ENCODE data around the gene TMEM97.
"Not testable (repeated sequence)": the region's sequence is repeated elsewhere in the genome, so short reads cannot be mapped to it uniquely, and the experiment has no call there.

Gene TMEM97

GRCh38 chr17:28338769-28339212 is 19.8 kb downstream of the TMEM97 start:
- not testable (repeated sequence) for DNase-seq

GRCh38 chr17:28339431-28339830 is 20.4 kb downstream of the TMEM97 start:
- no peak for DNase-seq

GRCh38 chr17:28340374-28340773 is 21.4 kb downstream of the TMEM97 start:
- no peak for DNase-seq

GRCh38 chr17:28341516-28341915 is 22.5 kb downstream of the TMEM97 start:
- DNase-seq, result no peak

- no peak for DNase-seq
These were observed 23.3 kb downstream of the TMEM97 start for GRCh38 chr17:28342313-28342712.

GRCh38 chr17:28343491-28343932 is 24.5 kb downstream of the TMEM97 start:
- no peak for DNase-seq

- DNase-seq, result no peak
These were observed 25.0 kb downstream of the TMEM97 start for GRCh38 chr17:28344011-28344410.

GRCh38 chr17:28344435-28344901 is 25.5 kb downstream of the TMEM97 start:
- no peak for DNase-seq

GRCh38 chr17:28345419-28346198 is 26.6 kb downstream of the TMEM97 start:
- DNase-seq, result no peak

GRCh38 chr17:28346199-28346580 is 27.2 kb downstream of the TMEM97 start:
- DNase-seq, result no peak

GRCh38 chr17:28346746-28347246 is 27.8 kb downstream of the TMEM97 start:
- DNase-seq, result peak in 1 of 2 experiments; percentile 16

GRCh38 chr17:28347261-28347891 is 28.4 kb downstream of the TMEM97 start:
- no peak for DNase-seq

- no peak for DNase-seq
These were observed 30.0 kb downstream of the TMEM97 start for GRCh38 chr17:28348979-28349378.

GRCh38 chr17:28350271-28350670 is 31.3 kb downstream of the TMEM97 start:
- no peak for DNase-seq

- peak; percentile 94 for DNase-seq
These were observed 38.3 kb downstream of the TMEM97 start, which contains the start of gene POLDIP2 for GRCh38 chr17:28357061-28357900. POLDIP2 (minus strand) TSS chr17:28357527; CDS start chr17:28357448, 79 bp downstream.

- no peak for DNase-seq
These were observed 38.8 kb downstream of the TMEM97 start for GRCh38 chr17:28357901-28358197.

GRCh38 chr17:28363186-28363585 is 44.2 kb downstream of the TMEM97 start:
- DNase-seq, result no peak

- DNase-seq, result no peak
These were observed 45.0 kb downstream of the TMEM97 start for GRCh38 chr17:28363776-28364650.

GRCh38 chr17:28364665-28365363 is 45.8 kb downstream of the TMEM97 start, which contains the start of gene SEBOX:
SEBOX (minus strand) TSS chr17:28365199; CDS start chr17:28365151, 48 bp downstream.
- no peak for DNase-seq

GRCh38 chr17:28365487-28365886 is 46.5 kb downstream of the TMEM97 start:
- DNase-seq, result no peak

GRCh38 chr17:28366605-28367004 is 47.6 kb downstream of the TMEM97 start:
- peak in 1 of 2 experiments; percentile 12 for DNase-seq

Data from AML-193 (cell line).